HG02938 (cell line): ENCODE measurements around the gene GATA1.

Source experiments
- ATAC-seq: cut with Tn5 transposase; IDR thresholded peaks from one replicate; pipeline ENCODE4 v1.9.1; 2021; ENCODE audit warnings: mild to moderate bottlenecking, moderate library complexity; ENCODE audit not compliant: unreplicated experiment

GATA1 gene

GRCh38 chrX:48786341-48786800 lies at the start of gene GATA1:
Gene GATA1 (plus strand): TSS chrX:48786590. CDS start chrX:48791110, 4,520 bp downstream.
- no peak for ATAC-seq

GRCh38 chrX:48736878-48737212 lies 49.5 kb upstream of the GATA1 start:
- ATAC-seq = no peak

- ATAC-seq = peak; percentile 96
Observed at GRCh38 chrX:48737213-48737938, 49.0 kb upstream of the GATA1 start.

- no peak for ATAC-seq
Observed at GRCh38 chrX:48737940-48738339, 48.5 kb upstream of the GATA1 start.

- no peak for ATAC-seq
Observed at GRCh38 chrX:48741834-48742233, 44.6 kb upstream of the GATA1 start.

GRCh38 chrX:48745222-48745621 lies 41.2 kb upstream of the GATA1 start:
- ATAC-seq = no peak

- ATAC-seq = no peak
Observed at GRCh38 chrX:48747415-48748016, 38.9 kb upstream of the GATA1 start.

GRCh38 chrX:48749182-48749581 lies 37.2 kb upstream of the GATA1 start:
- no peak for ATAC-seq

GRCh38 chrX:48751343-48751742 lies 35.0 kb upstream of the GATA1 start:
- no peak for ATAC-seq

GRCh38 chrX:48752498-48752897 lies 33.9 kb upstream of the GATA1 start:
- no peak for ATAC-seq

- ATAC-seq = no peak
Observed at GRCh38 chrX:48753708-48754228, 32.6 kb upstream of the GATA1 start.

- no peak for ATAC-seq
Observed at GRCh38 chrX:48754238-48754637, 32.2 kb upstream of the GATA1 start.

- no peak for ATAC-seq
Observed at GRCh38 chrX:48761674-48762471, 24.5 kb upstream of the GATA1 start, which contains the start of gene GLOD5. Gene GLOD5 (plus strand): TSS chrX:48761747. CDS start chrX:48761791, 44 bp downstream.

- ATAC-seq = no peak
Observed at GRCh38 chrX:48769230-48769629, 17.2 kb upstream of the GATA1 start.

GRCh38 chrX:48770296-48770695 lies 16.1 kb upstream of the GATA1 start:
- ATAC-seq = no peak

GRCh38 chrX:48772602-48773001 lies 13.8 kb upstream of the GATA1 start:
- no peak for ATAC-seq

GRCh38 chrX:48776818-48777439 lies 9.5 kb upstream of the GATA1 start:
- no peak for ATAC-seq

- ATAC-seq = no peak
Observed at GRCh38 chrX:48779399-48779798, 7.0 kb upstream of the GATA1 start.

- no peak for ATAC-seq
Observed at GRCh38 chrX:48781705-48782104, 4.7 kb upstream of the GATA1 start.

- ATAC-seq = no peak
Observed at GRCh38 chrX:48782216-48782615, 4.2 kb upstream of the GATA1 start.

GRCh38 chrX:48782795-48783194 lies 3.6 kb upstream of the GATA1 start:
- no peak for ATAC-seq
